ENCODE results near the gene SLC2A4RG.

The SLC2A4RG gene

DNA sequence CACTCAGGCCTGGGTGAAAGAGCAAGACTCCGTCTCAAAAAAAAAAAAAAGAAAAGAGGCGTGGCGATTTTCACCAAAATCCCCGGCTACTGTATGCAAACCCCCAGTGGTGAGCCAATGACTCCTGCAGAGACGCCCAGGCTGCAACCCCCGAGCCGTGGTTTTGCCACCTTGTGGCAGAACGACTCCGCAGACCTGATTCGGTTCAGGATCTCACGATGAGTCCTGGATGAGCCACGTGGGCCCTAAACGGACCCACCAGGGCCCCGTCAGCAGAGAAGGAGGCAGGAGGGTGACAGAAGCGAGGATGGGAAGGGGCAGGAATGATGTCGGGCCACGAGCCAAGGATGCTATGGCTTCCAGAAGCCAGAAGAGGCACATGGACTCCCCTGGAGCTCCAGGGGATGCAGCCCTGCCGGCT lies 42.5 kb downstream of the SLC2A4RG start:
- DNase-seq: no peak

GRCh38 chr20:63782521-63782971 lies 43.0 kb downstream of the SLC2A4RG start:
- no peak for DNase-seq

DNA sequence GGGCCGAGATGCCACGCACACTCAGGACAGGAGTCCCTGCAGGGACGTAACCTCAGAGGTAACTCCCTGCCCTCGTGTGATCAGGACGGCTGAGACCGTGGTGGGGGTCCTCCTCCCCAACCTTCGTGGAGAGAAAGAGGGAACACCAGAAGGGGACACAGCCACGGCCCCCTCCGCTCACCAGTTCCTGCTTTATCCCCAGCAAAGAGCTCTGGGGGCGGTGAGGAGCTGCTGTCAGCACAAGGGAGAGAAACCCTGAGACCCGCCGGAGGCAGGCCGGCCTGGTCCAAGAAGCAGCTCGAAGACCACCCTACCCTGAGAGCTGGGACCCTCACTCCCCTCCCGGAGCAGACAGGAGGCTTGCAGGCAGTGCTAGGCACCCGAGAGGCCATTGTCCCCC lies 44.4 kb downstream of the SLC2A4RG start:
- DNase-seq: no peak

DNA sequence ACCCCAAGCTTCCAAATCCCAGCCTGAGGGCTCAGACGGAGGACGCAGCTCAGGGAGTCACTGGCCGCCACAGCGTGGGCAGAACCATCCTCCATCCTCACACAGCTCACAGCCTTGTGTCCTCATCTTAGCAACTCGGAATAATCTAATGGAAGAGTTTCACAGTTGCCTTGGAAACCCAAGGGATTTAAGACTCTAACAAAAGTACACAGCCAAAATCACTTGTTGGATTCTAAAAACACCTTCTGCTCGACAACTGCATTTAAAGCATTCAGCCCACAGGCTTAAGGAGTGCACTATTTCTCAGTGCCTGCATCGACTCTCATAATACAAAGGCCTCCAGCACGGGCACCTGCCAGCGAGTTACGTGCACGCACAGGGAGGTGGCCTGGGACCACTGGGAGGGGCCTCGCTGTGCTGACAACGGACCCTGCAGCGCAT lies 46.1 kb downstream of the SLC2A4RG start:
- no peak for DNase-seq

GRCh38 chr20:63787302-63787701 lies 47.7 kb downstream of the SLC2A4RG start:
- no peak for DNase-seq

- DNase-seq: no peak
Measured at GRCh38 chr20:63787749-63788148, 48.2 kb downstream of the SLC2A4RG start.

- no peak for DNase-seq
Measured at GRCh38 chr20:63789836-63790571, 50.4 kb downstream of the SLC2A4RG start.

DNA sequence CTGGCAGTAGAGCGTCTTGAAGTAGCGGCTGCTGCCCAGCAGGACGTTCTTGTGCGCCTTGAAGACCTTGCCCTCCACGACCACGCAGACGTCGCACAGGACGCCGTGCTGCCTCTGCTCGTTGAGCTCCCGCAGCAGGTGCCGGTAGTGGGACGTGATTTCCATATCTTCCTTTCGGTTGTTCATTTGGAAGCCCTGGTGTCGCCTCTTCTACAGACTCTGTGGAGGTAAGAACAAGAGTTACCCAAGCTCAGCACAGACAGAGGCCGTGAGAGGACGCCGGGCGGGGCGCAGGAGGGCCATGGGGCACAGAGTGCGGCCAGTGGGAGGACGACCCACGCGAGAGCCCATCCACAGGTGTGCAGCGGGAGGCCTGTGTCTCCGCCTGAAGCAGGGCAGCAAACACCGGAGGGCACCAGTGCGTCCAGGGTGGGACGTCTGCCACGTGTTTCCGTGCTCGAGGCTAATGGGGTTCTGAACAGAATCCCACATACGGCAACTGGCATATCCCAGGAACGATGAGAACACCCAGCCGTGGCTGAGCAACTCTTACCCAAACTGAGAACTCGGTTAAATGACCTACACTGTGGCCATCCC lies 51.1 kb downstream of the SLC2A4RG start:
- DNase-seq: no peak

DNA sequence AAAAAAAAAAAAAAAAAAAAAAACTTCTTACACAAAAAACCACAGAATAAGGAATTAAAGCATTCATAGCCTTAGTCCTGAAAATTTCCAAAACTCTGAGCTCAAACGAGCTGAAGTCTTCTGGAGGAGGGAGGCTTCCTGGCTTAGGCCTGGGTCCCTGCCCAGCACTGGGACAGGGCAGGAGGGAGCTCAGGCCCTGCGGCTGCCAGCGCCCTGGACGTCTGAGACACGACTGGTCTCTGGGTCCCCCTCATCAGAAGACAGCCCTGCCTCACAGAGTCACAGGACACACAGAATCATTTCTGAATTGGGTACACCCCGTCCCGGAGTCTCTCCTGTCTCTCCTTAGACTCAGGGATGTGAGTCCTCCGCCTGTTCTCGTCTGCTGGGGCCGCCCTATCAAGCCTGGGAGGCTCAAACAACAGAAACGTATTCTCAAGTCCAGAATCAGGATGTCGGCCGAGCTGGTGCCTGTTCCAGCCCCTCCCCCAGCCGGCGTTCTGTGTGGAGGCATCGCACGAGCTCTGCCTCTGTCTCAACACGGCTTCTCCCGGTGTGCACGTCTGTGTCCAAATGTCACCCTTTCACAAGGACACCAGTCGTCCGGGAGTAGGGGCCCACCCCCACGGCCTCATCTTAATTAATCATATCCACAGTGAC lies 52.1 kb downstream of the SLC2A4RG start:
- no peak for DNase-seq

DNA sequence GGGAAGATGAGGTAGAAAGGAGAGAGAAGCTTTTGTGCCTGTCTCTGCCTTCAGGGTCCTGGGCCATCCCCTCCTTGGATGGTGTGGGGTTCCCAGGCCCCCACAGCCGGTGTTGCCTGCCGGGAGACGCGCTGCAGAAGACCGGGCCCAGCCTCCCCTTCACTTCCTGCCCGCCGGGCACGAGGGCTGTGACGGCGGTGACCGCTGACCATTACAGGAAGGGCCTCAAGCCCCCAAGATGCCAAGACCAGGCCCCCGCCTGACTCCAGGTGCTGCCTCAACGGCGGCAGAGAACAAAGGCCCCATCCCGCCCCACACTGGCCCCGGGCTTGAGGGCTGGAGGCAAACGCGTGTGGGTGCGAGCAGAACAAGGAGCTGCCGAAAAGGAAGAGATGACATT lies 53.3 kb downstream of the SLC2A4RG start:
- no peak for DNase-seq
